PC-3 (cell line): Measurements from ENCODE around the gene TBX18. TPM values are rescaled to one million over a fixed set of nuclear protein-coding genes. Genes with fewer than 3 reads are reported as not detected.

Experiments used
- ATAC-seq: fragments of 200-7000 bp; cut with Tn5 transposase; 2 replicates; pipeline ENCODE4 v1.9.1; 2020; ENCODE audit warnings: mild to moderate bottlenecking, moderate library complexity
- BruUV-seq: library from RNA; stranded (reverse); fragments of 400-500 nt; replicated peaks from 2 replicates; lab custom pipeline; 2021; lab: Mats Ljungman, UMichigan
- CTCF ChIA-PET: fragments of 300-600 bp; sonication (Branson Sonifier 250); formaldehyde crosslinking; loops from one replicate; lab custom pipeline; 2022; ENCODE audit warnings: antibody characterized with exemption; lab: Charles Lee
- POLR2A ChIA-PET: fragments of 300-600 bp; sonication (Branson Sonifier 250); formaldehyde crosslinking; loops from one replicate; lab custom pipeline; 2022; ENCODE audit warnings: antibody characterized with exemption; ENCODE audit not compliant: unreplicated experiment; lab: Charles Lee
- DNase-seq: peaks from one replicate; pipeline ENCODE4 v3.0.0-alpha.2; 2015
- H2AFZ ChIP-seq: fragments of 300-600 bp; sonication (generic); 2 replicates; pipeline ENCODE4 v1.6.0; 2016; ENCODE audit warnings: antibody characterized with exemption, low read length
- H3F3A ChIP-seq: fragments of 300-600 bp; sonication (generic); one replicate; pipeline ENCODE4 v1.6.0; 2017; ENCODE audit warnings: antibody characterized with exemption, low read length, control low read depth, mild to moderate bottlenecking; ENCODE audit not compliant: unreplicated experiment
- H3K27ac ChIP-seq: fragments of 300-600 bp; sonication (generic); 2 replicates; pipeline ENCODE4 v1.5.1; 2016; ENCODE audit warnings: mild to moderate bottlenecking, low read length
- H3K27me3 ChIP-seq: fragments of 300-600 bp; sonication (generic); 2 replicates; pipeline ENCODE4 v1.6.1; 2016; ENCODE audit warnings: low read length, mixed read lengths
- H3K36me3 ChIP-seq: fragments of 300-600 bp; sonication (generic); 2 replicates; pipeline ENCODE4 v1.6.1; 2016; ENCODE audit warnings: low read depth, mixed run types, low read length, mixed read lengths
- H3K4me1 ChIP-seq: fragments of 300-600 bp; sonication (generic); 2 replicates; pipeline ENCODE4 v1.5.1; 2016; ENCODE audit warnings: low read length; ENCODE audit not compliant: insufficient read depth
- H3K4me2 ChIP-seq: fragments of 300-600 bp; sonication (generic); 2 replicates; pipeline ENCODE4 v1.6.0; 2016; ENCODE audit warnings: low read length
- H3K4me3 ChIP-seq: fragments of 300-600 bp; sonication (generic); 2 replicates; pipeline ENCODE4 v1.5.1; 2016; ENCODE audit warnings: mild to moderate bottlenecking, low read length, mixed read lengths
- H3K79me2 ChIP-seq: fragments of 300-600 bp; sonication (generic); 2 replicates; pipeline ENCODE4 v1.6.1; 2017; ENCODE audit warnings: low read length, mixed read lengths
- H3K9ac ChIP-seq: fragments of 300-600 bp; sonication (generic); 2 replicates; pipeline ENCODE4 v1.6.0; 2016; ENCODE audit warnings: mild to moderate bottlenecking, low read length
- H3K9me2 ChIP-seq: fragments of 300-600 bp; sonication (generic); replicated peaks from 2 replicates; pipeline ENCODE4 v1.6.1; 2016; ENCODE audit warnings: mixed run types, low read length, mixed read lengths
- H3K9me3 ChIP-seq: fragments of 300-600 bp; sonication (generic); 2 replicates; pipeline ENCODE4 v1.6.1; 2016; ENCODE audit warnings: low read length, mixed read lengths
- H4K20me1 ChIP-seq: fragments of 300-600 bp; sonication (generic); 2 replicates; pipeline ENCODE4 v1.6.1; 2016; ENCODE audit warnings: low read length, mixed read lengths
- CTCF ChIP-seq: fragments of 300-600 bp; sonication (generic); conservative IDR thresholded peaks from 2 replicates; pipeline ENCODE4 v1.5.1; 2017; ENCODE audit warnings: antibody characterized with exemption, low read depth, mild to moderate bottlenecking, low read length
- EZH2 ChIP-seq: fragments of 300-600 bp; sonication (generic); IDR thresholded peaks from one replicate; pipeline ENCODE4 v1.6.1; 2017; ENCODE audit warnings: antibody characterized with exemption, mild to moderate bottlenecking, low read length; ENCODE audit not compliant: unreplicated experiment
- EZH2phosphoT487 ChIP-seq: fragments of 300-600 bp; sonication (generic); IDR thresholded peaks from 2 replicates; pipeline ENCODE4 v1.6.1; 2018; ENCODE audit warnings: mild to moderate bottlenecking, antibody characterized with exemption, low read length, borderline replicate concordance
- intact Hi-C: fragments of 100-400 bp; cut with micrococcal nuclease; formaldehyde crosslinking; loops from 2 replicates; pipeline ENCODE4 v1.9.0; 2023
- total RNA-seq: library from RNA; depleted of rRNA; stranded (reverse); fragments of >200 nt; gene quantifications from 2 replicates; pipeline ENCODE4 v1.2.3, GENCODE V29; 2014

TBX18 gene
- total RNA-seq, 1 experiment from 2014 or later = not detected

GRCh38 chr6:84775751-84776150 lies 11.4 kb upstream of the TBX18 start:
- H3K4me1 ChIP-seq = no peaks in the 10 kb centered on the region
- H3K27me3 ChIP-seq = peaks cover 51% of the 10 kb centered on the region
- H3K4me3 ChIP-seq = no peak overlapping the region
- H4K20me1 ChIP-seq = no peaks in the 10 kb centered on the region
- H3K9me3 ChIP-seq = no peaks in the 10 kb centered on the region
- no peak overlapping the region for H3K4me2 ChIP-seq
- no peaks in the 10 kb centered on the region for H3K79me2 ChIP-seq
- no peak for DNase-seq
- no peak overlapping the region for H3K9ac ChIP-seq
- no peak overlapping the region for H2AFZ ChIP-seq
- H3K36me3 ChIP-seq = no peaks in the 10 kb centered on the region
- intact Hi-C loops = loop anchor here (5.0 kb wide), 2 partner anchors 348 to 493 kb away; no protein-coding TSS in a partner anchor
- no peak for ATAC-seq
- H3K9me2 ChIP-seq = no peaks in the 10 kb centered on the region
- BruUV-seq = no TSS peak
- TF ChIP-seq EZH2phosphoT487 (no peak), EZH2 (no peak), CTCF (no peak)
- CTCF ChIA-PET = no interaction called here
- POLR2A ChIA-PET = no interaction called here
- H3F3A ChIP-seq = no peaks in the 10 kb centered on the region
- H3K27ac ChIP-seq = no peak overlapping the region

DNA sequence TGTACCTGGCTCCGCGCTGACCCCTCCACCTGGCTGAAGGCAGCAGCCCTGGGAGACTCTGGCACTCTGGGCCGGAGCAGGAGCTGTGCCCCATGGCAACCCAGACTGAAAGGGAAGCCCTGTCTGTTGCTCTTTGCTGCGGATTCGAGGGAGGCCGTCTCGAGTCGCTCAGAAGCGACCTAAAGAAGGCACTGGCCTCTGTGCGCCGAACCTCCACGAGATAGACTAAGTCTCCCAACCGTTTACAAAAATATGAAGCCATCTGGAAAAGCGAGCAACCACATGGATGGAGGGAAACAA lies 10.5 kb upstream of the TBX18 start:
- Histone ChIP-seq H2AFZ (no peak overlapping the region), H4K20me1 (no peaks in the 10 kb centered on the region), H3K4me3 (no peak overlapping the region), H3K9me3 (no peaks in the 10 kb centered on the region), H3K4me2 (no peak overlapping the region), H3K79me2 (no peaks in the 10 kb centered on the region), H3K27ac (no peak overlapping the region), H3K9ac (no peak overlapping the region), H3K27me3 (peaks cover 51% of the 10 kb centered on the region), H3K9me2 (no peaks in the 10 kb centered on the region), H3K36me3 (no peaks in the 10 kb centered on the region), H3F3A (no peaks in the 10 kb centered on the region), H3K4me1 (no peaks in the 10 kb centered on the region)
- ChIA-PET CTCF (no interaction called here), POLR2A (no interaction called here)
- ATAC-seq (no peak), DNase-seq (no peak)
- TF ChIP-seq EZH2 (no peak), CTCF (no peak), EZH2phosphoT487 (no peak)
- BruUV-seq = no TSS peak
- intact Hi-C loops = loop anchor here (5.0 kb wide), 2 partner anchors 348 to 493 kb away; no protein-coding TSS in a partner anchor

GRCh38 chr6:84774157-84774984 lies 10.0 kb upstream of the TBX18 start:
- Histone ChIP-seq H3K36me3 (no peaks in the 10 kb centered on the region), H3K9me2 (no peaks in the 10 kb centered on the region), H3K4me2 (no peak overlapping the region), H3K9me3 (no peaks in the 10 kb centered on the region), H3K9ac (no peak overlapping the region), H2AFZ (no peak overlapping the region), H4K20me1 (no peaks in the 10 kb centered on the region), H3K4me1 (no peaks in the 10 kb centered on the region), H3K4me3 (no peak overlapping the region), H3K79me2 (no peaks in the 10 kb centered on the region), H3K27ac (no peak overlapping the region), H3K27me3 (peaks cover 57% of the 10 kb centered on the region), H3F3A (no peaks in the 10 kb centered on the region)
- ATAC-seq (no peak), DNase-seq (no peak)
- CTCF ChIA-PET = no interaction called here
- POLR2A ChIA-PET = no interaction called here
- TF ChIP-seq EZH2phosphoT487 (no peak), CTCF (no peak), EZH2 (no peak)
- intact Hi-C loops = no loop called here
- no TSS peak for BruUV-seq
